M059J (cell line): Measurements from ENCODE around the gene BRICD5. TPM values are rescaled to one million over a fixed set of nuclear protein-coding genes. Genes with fewer than 3 reads are reported as not detected.

Experiments
- DNase-seq: peaks from one replicate; pipeline ENCODE4 v3.0.0-alpha.2; 2012; ENCODE audit warnings: low read depth
- total RNA-seq: library from RNA; depleted of rRNA; stranded (reverse); fragments of >200 nt; shearing (Covaris generic); gene quantifications from 2 replicates; pipeline ENCODE4 v1.2.3, GENCODE V29; 2014; rRNA removed

Gene BRICD5
- total RNA-seq, 1 experiment from 2014 or later, result 0.89 TPM

GRCh38 chr16:2163211-2163881 lies 47.3 kb downstream of the BRICD5 start:
- DNase-seq, result no peak

DNA sequence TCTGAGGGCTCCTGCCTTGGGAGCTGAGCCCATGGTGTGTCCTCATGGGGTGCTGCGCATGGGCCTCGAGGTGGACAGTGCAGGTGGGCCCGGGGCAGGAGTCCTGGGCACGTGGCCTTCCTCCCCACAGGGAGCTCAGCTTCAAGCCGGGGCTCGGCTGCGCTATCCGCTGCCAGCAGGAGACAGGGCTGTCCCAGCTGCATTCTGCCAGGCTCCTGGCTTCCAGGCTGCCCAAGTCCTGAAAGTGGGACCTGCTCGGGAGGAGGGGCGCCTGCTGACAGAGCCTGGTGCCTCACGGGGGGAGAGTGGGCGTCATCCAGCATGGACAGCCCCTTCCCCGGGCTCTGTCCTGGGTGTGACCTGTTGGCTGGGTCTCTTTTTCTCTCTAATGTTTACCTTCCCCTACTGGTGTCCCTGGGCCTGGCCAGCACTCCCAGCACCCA lies 48.0 kb downstream of the BRICD5 start:
- no peak for DNase-seq

GRCh38 chr16:2161911-2162310 lies 48.8 kb downstream of the BRICD5 start:
- no peak for DNase-seq

- no peak for DNase-seq
Measured at GRCh38 chr16:2160915-2161551, 49.6 kb downstream of the BRICD5 start.

Other genes with a start within 250 kb of the BRICD5 start
- 1,628 and 1,651 TPM in 2 replicates for gene RPS2, start 246.0 kb downstream of the BRICD5 start, total RNA-seq
- not detected in 2 replicates for gene RNF151, start 244.0 kb downstream of the BRICD5 start, total RNA-seq
- 42.2 and 76.8 TPM in 2 replicates for gene TBL3, start 238.8 kb downstream of the BRICD5 start, total RNA-seq
- gene NOXO1, start 229.4 kb downstream of the BRICD5 start, total RNA-seq, result not detected in 2 replicates
- gene GFER, start 226.7 kb downstream of the BRICD5 start, total RNA-seq, result 11.7 and 21.0 TPM in 2 replicates
- 3.4 and 7.1 TPM in 2 replicates for gene SYNGR3, start 220.9 kb downstream of the BRICD5 start, total RNA-seq
- gene ZNF598, start 201.0 kb downstream of the BRICD5 start, total RNA-seq, result 21.3 and 23.9 TPM in 2 replicates
- 0.12 TPM in 1 of 2 replicates, not detected in the other for gene NPW, start 191.1 kb downstream of the BRICD5 start, total RNA-seq
- 143 and 175 TPM in 2 replicates for gene NHERF2, start 184.0 kb downstream of the BRICD5 start, total RNA-seq
- gene NTHL1, start 163.0 kb downstream of the BRICD5 start, total RNA-seq, result 22.7 and 35.6 TPM in 2 replicates
- 29.7 and 31.2 TPM in 2 replicates for gene TSC2, start 162.9 kb downstream of the BRICD5 start, total RNA-seq
- 12.9 and 56.0 TPM in 2 replicates for gene PKD1, start 75.0 kb downstream of the BRICD5 start, total RNA-seq
- 2.1 and 3.8 TPM in 2 replicates for gene RAB26, start 62.2 kb downstream of the BRICD5 start, total RNA-seq
- 69.0 and 92.8 TPM in 2 replicates for gene TRAF7, start 55.1 kb downstream of the BRICD5 start, total RNA-seq
- gene CASKIN1, start 14.3 kb downstream of the BRICD5 start, total RNA-seq, result not detected in 2 replicates
- gene MLST8, start 5.4 kb downstream of the BRICD5 start, total RNA-seq, result 18.9 and 26.5 TPM in 2 replicates
- 23.9 and 32.7 TPM in 2 replicates for gene PGP, start 4.0 kb upstream of the BRICD5 start, total RNA-seq
- 9.6 and 20.1 TPM in 2 replicates for gene E4F1, start 12.7 kb upstream of the BRICD5 start, total RNA-seq
- gene DNASE1L2, start 25.6 kb upstream of the BRICD5 start, total RNA-seq, result 0.64 TPM in 1 of 2 replicates, not detected in the other
- gene ECI1, start 40.7 kb upstream of the BRICD5 start, total RNA-seq, result 37.3 and 75.1 TPM in 2 replicates
- 164 and 181 TPM in 2 replicates for gene RNPS1, start 57.3 kb upstream of the BRICD5 start, total RNA-seq
- 0.84 and 1.4 TPM in 2 replicates for gene ABCA3, start 129.9 kb upstream of the BRICD5 start, total RNA-seq
- 34.3 and 53.2 TPM in 2 replicates for gene CCNF, start 218.6 kb upstream of the BRICD5 start, total RNA-seq
- gene TEDC2, start 249.2 kb upstream of the BRICD5 start, total RNA-seq, result 22.6 and 22.8 TPM in 2 replicates